Fibroblast of villous mesenchyme (primary cell): ENCODE measurements around the gene FRMD4A. TPM values are rescaled to one million over a fixed set of nuclear protein-coding genes. Genes with fewer than 3 reads are reported as not detected.
A peak's percentile ranks its signal among the peaks of the same experiment; 100 is the strongest.

Source experiments
- DNase-seq: peaks from one replicate; pipeline ENCODE4 v3.0.0-alpha.2; 2010; ENCODE audit warnings: low read depth
- H3K4me3 ChIP-seq: 2 replicates; pipeline ENCODE4 v1.5.1; 2011; ENCODE audit warnings: low read depth, mild to moderate bottlenecking, low read length
- CTCF ChIP-seq: IDR thresholded peaks from 2 replicates; pipeline ENCODE4 v1.5.1; 2012; ENCODE audit warnings: low read depth, mild to moderate bottlenecking, low read length; ENCODE audit not compliant: insufficient read depth
- total RNA-seq: library from RNA; depleted of rRNA; stranded (reverse); fragments of >200 nt; gene quantifications from 2 replicates; pipeline ENCODE4 v1.2.3, GENCODE V29; 2012

FRMD4A gene
- total RNA-seq, 1 donor, result 40.2 TPM

- peak; percentile 3 for DNase-seq
Observed at GRCh38 chr10:14186245-14186644, 144.5 kb downstream of the FRMD4A start.

GRCh38 chr10:14185316-14186045 lies 145.2 kb downstream of the FRMD4A start:
- H3K4me3 ChIP-seq, result no peak overlapping the region
- TF ChIP-seq CTCF, result no peak
- DNase-seq, result peak; percentile 52

More at GRCh38 chr10:14186245-14186644, 144.5 kb downstream of the FRMD4A start:
- TF ChIP-seq CTCF, result peak; percentile 37
- H3K4me3 ChIP-seq, result no peak overlapping the region

GRCh38 chr10:14184841-14185315 lies 145.8 kb downstream of the FRMD4A start:
- peak; percentile 20 for DNase-seq
- TF ChIP-seq CTCF, result no peak
- no peak overlapping the region for H3K4me3 ChIP-seq

GRCh38 chr10:14182781-14183180 lies 147.9 kb downstream of the FRMD4A start:
- H3K4me3 ChIP-seq, result no peak overlapping the region
- no peak for TF ChIP-seq CTCF
- DNase-seq, result no peak

- no peak for TF ChIP-seq CTCF
- H3K4me3 ChIP-seq, result no peak overlapping the region
- no peak for DNase-seq
Observed at GRCh38 chr10:14181567-14181936, 149.2 kb downstream of the FRMD4A start.

GRCh38 chr10:14180911-14181566 lies 149.7 kb downstream of the FRMD4A start:
- no peak for TF ChIP-seq CTCF
- H3K4me3 ChIP-seq, result no peak overlapping the region
- no peak for DNase-seq
